HAP-1 (cell line): ENCODE data around the gene FAM81A.
"Not testable (repeated sequence)": the region's sequence is repeated elsewhere in the genome, so short reads cannot be mapped to it uniquely, and the experiment has no call there.

Experiments
- DNase-seq, 2 experiments: peaks; one replicate each; pipeline ENCODE4 v3.0.0-alpha.2; 2016 to 2020; ENCODE audit warnings: low spot score in 2 of 2
- H3K27me3 ChIP-seq: fragments of 250-450 bp; sonication (Bioruptor Pico); 2 replicates; pipeline ENCODE4 v1.5.1; 2020; ENCODE audit warnings: low read depth, mild to moderate bottlenecking, moderate library complexity
- H3K36me3 ChIP-seq: fragments of 250-450 bp; sonication (Bioruptor Pico); replicated peaks from 2 replicates; pipeline ENCODE4 v1.5.1; 2020; ENCODE audit warnings: mild to moderate bottlenecking
- H3K4me1 ChIP-seq: fragments of 250-450 bp; sonication (Bioruptor Pico); 2 replicates; pipeline ENCODE4 v1.5.1; 2020; ENCODE audit warnings: mild to moderate bottlenecking
- H3K4me3 ChIP-seq: fragments of 250-450 bp; sonication (Bioruptor Pico); 2 replicates; pipeline ENCODE4 v1.5.1; 2020; ENCODE audit warnings: mild to moderate bottlenecking, moderate library complexity
- H3K9me3 ChIP-seq: fragments of 250-450 bp; sonication (Bioruptor Pico); 2 replicates; pipeline ENCODE4 v1.5.1; 2020; ENCODE audit warnings: mild to moderate bottlenecking, moderate library complexity
- in situ Hi-C: fragments of 300-500 bp; cut with MboI; formaldehyde crosslinking; loops from 3 replicates; pipeline ENCODE4 v1.14.3; 2020; ENCODE audit warnings: low sequenced_read_pairs, inconsistent platforms, mixed read lengths

The FAM81A gene

GRCh38 chr15:59437817-59438624 is at the start of gene FAM81A:
FAM81A (plus strand) TSS chr15:59438186; CDS start chr15:59458627, 20,441 bp downstream.
- Histone ChIP-seq H3K4me1 (peaks cover 13% of the 10 kb centered on the region), H3K4me3 (peak within 1 kb of the TSS; percentile 36), H3K27me3 (peaks cover 15% of the 10 kb centered on the region), H3K9me3 (no peaks in the 10 kb centered on the region), H3K36me3 (no peaks in the 10 kb centered on the region; the same call in 1 of the 2 replicates)
- peak; percentile 73 to 87 for DNase-seq
- in situ Hi-C loops = no loop called here

- in situ Hi-C loops = no loop called here
- H3K4me3 ChIP-seq = no peak overlapping the region
- no peaks in the 10 kb centered on the region for H3K4me1 ChIP-seq
- no peak for DNase-seq
- H3K27me3 ChIP-seq = no peaks in the 10 kb centered on the region
- no peaks in the 10 kb centered on the region for H3K9me3 ChIP-seq
- no peaks in the 10 kb centered on the region for H3K36me3 ChIP-seq
Observed at GRCh38 chr15:59388670-59389069, 49.3 kb upstream of the FAM81A start.

GRCh38 chr15:59392299-59392698 is 45.7 kb upstream of the FAM81A start:
- no peak overlapping the region for H3K4me3 ChIP-seq
- in situ Hi-C loops = no loop called here
- DNase-seq = no peak
- no peaks in the 10 kb centered on the region for H3K27me3 ChIP-seq
- H3K4me1 ChIP-seq = no peaks in the 10 kb centered on the region
- H3K36me3 ChIP-seq = no peaks in the 10 kb centered on the region
- no peaks in the 10 kb centered on the region for H3K9me3 ChIP-seq

GRCh38 chr15:59394166-59394661 is 43.8 kb upstream of the FAM81A start:
- in situ Hi-C loops = no loop called here
- DNase-seq = no peak
- Histone ChIP-seq H3K4me1 (no peaks in the 10 kb centered on the region), H3K27me3 (no peaks in the 10 kb centered on the region), H3K36me3 (no peaks in the 10 kb centered on the region), H3K4me3 (no peak overlapping the region), H3K9me3 (no peaks in the 10 kb centered on the region)

GRCh38 chr15:59396211-59396610 is 41.8 kb upstream of the FAM81A start:
- Histone ChIP-seq H3K27me3 (no peaks in the 10 kb centered on the region), H3K4me1 (no peaks in the 10 kb centered on the region), H3K36me3 (no peaks in the 10 kb centered on the region), H3K9me3 (no peaks in the 10 kb centered on the region), H3K4me3 (no peak overlapping the region)
- in situ Hi-C loops = no loop called here
- DNase-seq = no peak

GRCh38 chr15:59396679-59397078 is 41.3 kb upstream of the FAM81A start:
- no peak for DNase-seq
- Histone ChIP-seq H3K9me3 (no peaks in the 10 kb centered on the region), H3K27me3 (no peaks in the 10 kb centered on the region), H3K36me3 (no peaks in the 10 kb centered on the region), H3K4me3 (no peak overlapping the region), H3K4me1 (no peaks in the 10 kb centered on the region)
- in situ Hi-C loops = no loop called here

- Histone ChIP-seq H3K9me3 (no peaks in the 10 kb centered on the region), H3K4me1 (no peaks in the 10 kb centered on the region), H3K4me3 (no peak overlapping the region), H3K27me3 (no peaks in the 10 kb centered on the region), H3K36me3 (no peaks in the 10 kb centered on the region)
- in situ Hi-C loops = no loop called here
- no peak for DNase-seq
Observed at GRCh38 chr15:59398220-59398619, 39.8 kb upstream of the FAM81A start.

- Histone ChIP-seq H3K4me1 (no peaks in the 10 kb centered on the region), H3K9me3 (no peaks in the 10 kb centered on the region), H3K4me3 (no peak overlapping the region), H3K27me3 (no peaks in the 10 kb centered on the region), H3K36me3 (no peaks in the 10 kb centered on the region)
- DNase-seq = no peak
- in situ Hi-C loops = no loop called here
Observed at GRCh38 chr15:59399465-59400102, 38.4 kb upstream of the FAM81A start.

- in situ Hi-C loops = no loop called here
- H3K9me3 ChIP-seq = no peaks in the 10 kb centered on the region
- H3K4me3 ChIP-seq = no peak overlapping the region
- DNase-seq = no peak
- no peaks in the 10 kb centered on the region for H3K36me3 ChIP-seq
- no peaks in the 10 kb centered on the region for H3K4me1 ChIP-seq
- no peaks in the 10 kb centered on the region for H3K27me3 ChIP-seq
Observed at GRCh38 chr15:59400103-59400813, 37.7 kb upstream of the FAM81A start.

- in situ Hi-C loops, DNase-seq, H3K4me3 ChIP-seq, H3K9me3 ChIP-seq, H3K27me3 ChIP-seq, H3K4me1 ChIP-seq, H3K36me3 ChIP-seq: not testable (repeated sequence)
Observed at GRCh38 chr15:59401051-59401823, 36.7 kb upstream of the FAM81A start.

- Histone ChIP-seq H3K27me3 (no peaks in the 10 kb centered on the region), H3K4me3 (no peak overlapping the region), H3K4me1 (no peaks in the 10 kb centered on the region)
Observed at GRCh38 chr15:59401824-59402569, 36.0 kb upstream of the FAM81A start.

GRCh38 chr15:59405079-59405478 is 32.9 kb upstream of the FAM81A start:
- no peak overlapping the region for H3K4me3 ChIP-seq
- H3K4me1 ChIP-seq = no peaks in the 10 kb centered on the region
- no peaks in the 10 kb centered on the region for H3K9me3 ChIP-seq
- no peak for DNase-seq
- in situ Hi-C loops = no loop called here
- H3K27me3 ChIP-seq = no peaks in the 10 kb centered on the region
- H3K36me3 ChIP-seq = no peaks in the 10 kb centered on the region

More at GRCh38 chr15:59401824-59402569, 36.0 kb upstream of the FAM81A start:
- H3K9me3 ChIP-seq = no peaks in the 10 kb centered on the region
- no peaks in the 10 kb centered on the region for H3K36me3 ChIP-seq
- DNase-seq = peak; percentile 14 to 30
- in situ Hi-C loops = no loop called here

- in situ Hi-C loops = no loop called here
- Histone ChIP-seq H3K4me1 (no peaks in the 10 kb centered on the region), H3K27me3 (no peaks in the 10 kb centered on the region), H3K9me3 (no peaks in the 10 kb centered on the region), H3K36me3 (no peaks in the 10 kb centered on the region), H3K4me3 (no peak overlapping the region)
- DNase-seq = no peak
Observed at GRCh38 chr15:59406446-59406845, 31.5 kb upstream of the FAM81A start.
